NK-92 (cell line): ENCODE data around the gene TFF2.

Source experiments
- DNase-seq: peaks from one replicate; lab custom pipeline; 2025; ENCODE audit not compliant: unreplicated experiment; lab: John Stamatoyannopoulos, UW

Gene TFF2

DNA sequence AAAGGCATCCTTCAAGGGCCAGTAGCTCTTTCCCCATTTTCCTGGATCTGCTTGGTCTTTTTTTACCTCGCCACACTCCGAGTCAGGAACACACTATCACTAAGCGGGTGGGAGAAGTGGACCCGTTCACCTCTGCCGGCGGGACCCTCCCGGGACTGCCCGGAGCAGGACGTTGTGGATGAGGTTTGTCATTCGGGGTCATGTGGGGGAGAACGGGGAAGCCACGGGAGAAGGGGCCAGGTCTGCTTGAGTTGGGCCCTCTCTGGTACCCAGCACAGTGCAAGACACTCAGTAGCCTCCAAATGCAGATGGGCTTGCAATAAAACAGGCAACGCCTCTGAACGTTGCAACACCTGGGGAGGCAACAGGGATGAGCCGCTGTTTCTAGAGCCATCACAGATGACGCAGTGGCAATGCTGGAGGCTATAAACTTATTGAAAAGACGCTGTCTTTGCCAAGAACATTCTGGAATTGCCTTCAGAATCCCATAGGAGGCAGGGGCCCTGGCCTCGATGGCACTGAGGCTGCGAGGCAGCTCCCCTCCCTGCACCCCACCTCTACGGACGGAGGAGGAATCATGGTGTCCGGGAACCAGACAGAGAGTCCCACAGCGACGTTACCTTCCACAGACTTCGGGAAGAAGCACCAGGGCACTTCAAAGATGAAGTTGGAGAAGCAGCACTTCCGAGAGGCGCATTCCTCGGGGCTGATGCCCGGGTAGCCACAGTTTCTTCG is 3.8 kb downstream of the TFF2 start:
- DNase-seq = no peak

DNA sequence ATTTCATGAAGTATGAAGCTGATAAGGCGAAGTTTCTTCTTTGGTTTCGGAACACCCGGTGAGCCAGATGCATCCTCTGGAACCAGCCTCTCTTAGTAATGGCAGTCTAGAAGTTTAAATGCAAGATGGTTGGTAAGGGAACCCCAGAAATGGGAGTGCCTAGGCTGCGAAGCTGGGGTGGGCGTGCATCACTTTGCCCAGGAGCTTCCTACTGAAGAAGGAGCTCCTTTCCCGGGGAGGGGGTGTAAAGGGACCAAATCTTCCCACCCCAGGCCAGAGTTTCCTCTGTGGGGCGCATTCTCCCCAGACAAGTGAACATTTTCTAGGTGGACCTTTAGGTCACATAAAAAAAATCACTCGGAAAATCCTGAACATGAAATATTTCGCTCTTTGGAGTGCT is 4.4 kb downstream of the TFF2 start:
- DNase-seq = no peak

DNA sequence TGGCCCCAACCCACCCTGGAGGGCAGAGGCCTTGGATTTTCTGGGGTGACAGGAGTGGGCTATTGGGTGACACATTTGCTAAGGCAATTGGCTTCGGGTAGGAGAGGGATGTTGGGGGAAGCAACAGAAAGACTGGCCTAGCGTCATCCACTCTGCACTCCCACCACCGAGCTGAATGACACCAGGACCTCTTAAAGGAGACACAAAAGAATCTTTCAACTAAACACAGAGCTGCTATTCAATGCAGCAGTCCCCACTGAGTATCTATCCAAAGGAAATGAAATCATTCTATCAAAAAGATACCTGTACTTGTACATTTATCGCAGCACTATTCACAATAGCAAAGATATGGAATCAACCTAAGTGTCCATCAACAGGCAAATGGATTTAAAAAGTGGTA is 6.2 kb downstream of the TFF2 start:
- DNase-seq = no peak

DNA sequence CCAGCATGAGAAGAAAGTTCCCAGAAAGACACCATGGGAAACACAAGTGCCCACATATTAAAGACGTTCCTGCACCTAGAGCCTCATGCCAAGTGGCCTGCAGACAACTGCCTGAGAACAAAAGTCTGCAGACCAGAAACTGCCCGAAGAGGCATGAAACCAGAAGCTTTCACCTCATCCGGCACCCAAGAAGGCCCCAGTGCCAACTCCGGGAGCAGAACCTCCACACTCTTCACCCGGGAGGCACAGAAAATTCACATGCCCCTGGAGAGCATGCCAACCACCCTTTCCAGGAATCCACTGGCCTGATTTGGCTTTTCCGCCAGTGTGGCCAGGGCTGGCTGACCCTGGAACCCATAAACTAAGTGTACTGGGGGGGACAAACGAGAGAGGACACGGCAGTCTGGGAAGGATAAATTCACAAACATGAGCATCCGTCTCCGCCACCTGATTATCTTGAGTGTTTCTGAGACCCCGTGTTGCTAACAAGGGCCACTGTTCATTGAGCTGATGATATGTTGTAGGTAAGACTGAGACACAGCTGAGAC is 6.8 kb downstream of the TFF2 start:
- DNase-seq = no peak

DNA sequence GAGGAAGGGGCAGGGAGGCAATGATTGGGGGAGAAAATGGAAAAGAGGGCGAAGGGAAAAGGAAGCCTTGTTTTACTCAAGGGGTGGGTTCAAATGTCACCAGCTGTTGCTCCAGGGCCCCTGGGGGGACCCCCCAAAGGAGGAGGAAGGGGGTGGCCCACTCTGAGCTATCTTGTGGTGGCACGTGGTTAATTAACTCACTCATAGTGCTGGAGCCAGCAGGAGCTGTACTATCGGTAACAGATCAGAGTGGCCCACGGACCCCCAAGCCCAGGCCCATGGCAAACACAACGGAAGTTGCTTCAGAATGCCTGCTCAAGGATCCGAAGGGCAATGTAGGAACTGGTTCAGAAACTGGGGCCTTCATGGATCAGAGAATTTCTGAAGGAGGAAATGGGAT is 7.2 kb downstream of the TFF2 start:
- no peak for DNase-seq

DNA sequence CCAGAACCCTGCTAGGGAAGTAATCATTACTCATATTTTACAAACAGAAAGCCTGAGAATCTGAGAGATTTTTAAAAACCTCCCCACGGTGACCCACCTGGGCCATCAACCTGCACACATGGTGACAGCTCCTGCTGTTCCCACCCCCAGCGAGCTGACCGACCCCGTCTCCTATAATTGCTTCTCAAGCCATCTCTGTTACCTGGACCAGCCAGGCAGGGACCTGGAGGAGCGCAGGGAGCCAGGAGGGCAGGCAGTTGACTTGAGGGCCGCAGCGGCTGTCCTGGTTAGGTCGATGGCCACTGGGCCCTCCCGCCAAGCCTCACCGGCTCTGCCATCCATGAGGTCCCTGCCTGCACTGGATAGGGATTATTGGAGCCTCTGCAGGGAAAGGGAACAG is 7.7 kb downstream of the TFF2 start:
- no peak for DNase-seq

DNA sequence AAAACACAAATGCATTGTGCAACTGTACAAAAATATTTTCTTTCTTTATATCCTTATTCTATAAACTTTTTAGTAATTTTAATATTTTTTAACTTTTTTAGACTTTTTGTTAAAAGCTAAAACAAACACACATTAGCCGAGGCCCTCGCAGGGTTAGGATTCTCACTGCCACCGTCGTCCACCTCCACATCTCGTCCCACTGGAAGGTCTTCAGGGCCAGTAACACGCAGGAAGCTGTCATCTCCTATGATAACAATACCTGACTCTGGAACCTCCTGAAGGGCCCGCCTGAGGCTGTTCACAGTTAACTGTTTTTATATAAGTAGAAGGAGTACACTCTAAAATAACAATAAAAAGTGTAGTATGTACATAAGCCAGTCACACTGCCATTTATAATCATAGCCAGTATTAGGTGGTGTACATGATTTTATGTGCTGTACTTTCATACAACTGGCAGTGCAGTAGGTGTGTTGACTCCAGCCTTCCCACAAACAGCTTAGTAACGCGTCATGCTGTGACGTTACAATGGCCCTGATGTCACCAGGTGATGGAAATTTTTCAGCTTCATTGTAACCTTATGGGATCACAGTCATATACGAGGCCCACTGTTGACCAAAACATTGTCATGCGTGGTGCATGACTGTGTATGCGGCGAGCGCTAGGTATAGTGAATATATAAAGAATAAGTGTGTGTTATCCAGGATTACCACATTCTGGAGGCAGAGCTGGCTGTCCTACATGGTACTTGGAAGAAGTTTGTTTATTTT is 8.8 kb downstream of the TFF2 start:
- DNase-seq = no peak

DNA sequence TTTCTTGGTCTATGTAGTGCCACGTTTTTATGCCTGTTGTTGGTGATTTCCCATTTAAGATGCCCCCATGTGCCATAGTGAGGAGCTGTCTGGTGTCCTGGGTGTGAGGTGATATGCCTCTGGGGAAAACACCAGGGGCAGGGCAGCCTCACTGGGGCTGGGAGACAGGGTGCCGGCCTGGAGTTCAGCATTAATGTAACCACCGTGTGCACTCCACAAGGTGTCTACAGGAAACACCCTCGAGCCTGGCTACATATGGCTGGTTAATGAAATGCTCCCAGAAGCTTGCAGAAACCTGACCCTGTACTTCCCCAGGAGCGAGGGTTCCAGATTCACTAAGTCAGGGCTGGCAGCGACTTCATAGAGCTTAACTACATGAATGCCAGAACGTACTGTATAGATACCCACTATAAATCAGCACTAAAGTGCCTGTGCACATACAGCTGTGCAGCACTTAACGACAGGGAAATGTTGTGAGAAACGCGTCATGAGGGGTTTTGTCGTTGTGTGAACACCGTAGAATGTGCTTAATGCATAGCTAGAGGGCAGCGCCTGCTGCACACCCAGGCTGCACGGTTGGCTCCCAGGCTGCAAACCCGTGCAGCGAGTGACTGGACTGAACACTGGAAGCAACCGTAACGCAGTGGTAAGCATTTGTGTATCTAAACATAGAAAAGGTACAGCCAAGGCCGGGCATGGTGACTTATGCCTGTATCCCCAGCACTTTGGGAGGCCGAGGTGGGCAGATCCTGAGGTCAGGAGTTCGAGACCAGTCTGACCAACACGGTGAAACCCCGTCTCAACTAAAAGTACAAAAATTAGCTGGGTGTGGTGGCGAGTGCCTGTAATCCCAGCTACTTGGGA is 10.4 kb downstream of the TFF2 start:
- DNase-seq = no peak

DNA sequence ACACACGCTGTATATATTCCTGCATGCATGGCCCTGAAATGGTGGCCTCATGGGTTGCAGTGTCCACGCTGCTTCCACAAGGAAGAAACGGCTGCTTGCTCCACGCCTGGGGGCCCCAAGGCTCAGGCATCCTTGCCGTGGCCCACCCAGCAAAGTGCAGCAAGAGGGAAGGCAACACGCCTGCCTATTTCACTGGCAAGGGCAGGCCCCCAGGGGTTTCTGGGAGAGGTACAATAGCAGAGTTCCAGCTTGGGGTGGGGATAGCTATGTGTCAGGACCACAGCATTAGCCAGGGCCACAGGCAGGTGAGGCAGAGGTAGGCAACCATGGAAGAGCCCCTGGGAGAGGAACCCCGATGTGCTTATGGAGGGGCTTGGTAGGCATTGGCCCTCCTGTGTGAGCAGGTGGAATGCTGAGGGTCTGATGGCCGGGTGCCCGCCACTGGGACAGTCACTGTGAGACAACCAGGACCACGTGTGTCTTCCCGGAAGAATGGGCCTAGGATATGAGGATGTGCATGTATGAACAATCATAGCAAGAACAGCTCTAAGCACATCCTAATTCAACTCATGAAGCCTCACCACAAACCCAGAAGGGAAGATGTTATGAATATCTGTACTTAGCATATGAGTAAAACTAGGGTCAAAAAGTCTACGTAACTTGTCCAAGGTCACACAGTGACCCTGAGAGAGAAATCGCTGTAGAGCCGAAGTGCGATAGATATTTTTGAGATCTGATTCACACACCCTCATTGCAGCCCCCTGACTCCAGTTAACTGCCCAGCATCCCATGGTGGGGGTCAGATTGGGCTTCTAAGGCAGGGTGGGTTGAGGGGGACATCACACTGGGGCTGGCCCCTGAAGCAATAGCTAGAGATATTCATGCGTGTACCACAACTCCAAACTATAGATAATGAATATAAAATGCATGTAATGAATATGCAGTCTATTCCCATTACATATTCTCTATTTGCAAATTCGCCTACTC is 11.8 kb downstream of the TFF2 start:
- DNase-seq = no peak

DNA sequence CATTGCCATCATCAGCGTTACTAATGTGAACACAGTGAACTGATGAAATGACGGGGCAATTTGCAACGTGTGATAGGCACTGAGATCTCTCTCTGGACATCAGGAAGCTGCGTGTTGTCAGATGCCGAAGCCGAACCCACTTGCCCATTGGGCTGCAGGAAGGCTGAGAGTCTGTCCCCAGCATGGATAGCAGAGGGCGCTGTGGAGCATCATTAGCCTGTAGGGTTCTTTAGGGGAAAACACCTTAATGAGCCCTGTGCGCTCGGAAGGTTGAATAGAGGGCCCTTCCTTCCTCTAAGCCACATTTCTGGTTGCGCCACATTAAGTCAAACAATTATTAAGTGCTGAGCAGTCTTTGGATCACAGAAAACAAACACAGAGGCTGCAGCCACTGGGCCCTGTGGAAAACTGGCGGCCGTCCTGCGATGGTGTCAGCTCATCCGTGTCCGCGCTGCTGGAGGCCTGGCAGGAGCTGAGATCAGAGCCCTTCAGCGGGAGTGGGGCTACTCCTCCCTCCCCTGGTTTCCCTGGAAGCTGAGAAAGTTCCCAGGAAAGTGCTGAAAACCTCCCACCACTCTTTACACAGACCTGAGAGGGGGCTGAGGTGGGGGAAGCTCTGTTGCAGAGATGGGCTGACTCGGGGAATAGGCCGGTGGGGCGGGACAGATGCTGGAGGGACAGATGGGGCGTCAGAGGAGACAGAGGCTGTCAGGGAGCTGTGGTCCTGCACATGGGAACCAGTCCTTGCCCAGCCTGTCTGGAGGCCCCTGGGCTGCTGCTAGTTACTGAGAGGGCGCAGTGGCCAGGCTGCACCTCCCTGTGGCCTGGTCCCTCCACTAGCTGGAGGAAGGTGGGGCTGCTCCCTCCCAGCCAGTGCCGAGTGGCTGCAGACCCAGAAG is 12.7 kb downstream of the TFF2 start:
- DNase-seq = no peak

DNA sequence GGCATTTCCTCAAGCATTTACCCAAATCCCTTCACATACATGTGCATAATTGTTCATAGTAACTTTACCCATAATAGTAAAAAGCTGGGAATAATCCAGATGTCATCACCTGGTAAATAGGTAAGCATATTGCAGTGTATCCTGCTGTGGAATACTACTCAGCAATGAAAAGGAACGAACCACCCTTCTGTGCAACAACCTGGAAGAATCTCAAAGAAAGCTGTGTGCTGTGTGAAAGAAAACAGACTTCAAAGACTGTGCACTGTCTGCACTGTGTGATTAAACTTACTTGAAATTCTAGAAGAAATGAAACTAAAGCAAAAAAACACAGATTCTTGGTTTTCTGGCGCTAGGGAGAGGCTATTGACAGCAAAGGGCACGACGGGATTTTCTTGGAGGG is 13.5 kb downstream of the TFF2 start:
- no peak for DNase-seq

DNA sequence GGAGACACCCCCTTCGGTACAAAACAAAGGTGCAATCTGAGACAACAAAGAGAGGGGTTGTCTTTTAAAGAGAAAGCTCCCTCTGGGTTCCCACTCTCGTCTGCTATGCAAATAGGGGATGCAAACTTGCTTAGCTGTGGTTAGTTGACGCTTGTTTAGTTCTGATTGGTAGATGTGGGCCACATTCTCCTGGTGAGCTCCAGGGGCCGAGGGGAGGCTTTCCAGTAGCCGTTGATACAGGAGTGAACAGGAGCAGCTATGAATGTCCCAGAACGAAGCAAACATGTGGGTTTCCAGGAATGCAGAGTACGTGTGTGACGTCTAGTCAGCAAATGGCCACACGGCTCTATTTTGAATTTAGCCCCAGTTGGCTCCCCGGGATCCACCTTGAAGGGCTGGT is 14.7 kb downstream of the TFF2 start:
- no peak for DNase-seq

DNA sequence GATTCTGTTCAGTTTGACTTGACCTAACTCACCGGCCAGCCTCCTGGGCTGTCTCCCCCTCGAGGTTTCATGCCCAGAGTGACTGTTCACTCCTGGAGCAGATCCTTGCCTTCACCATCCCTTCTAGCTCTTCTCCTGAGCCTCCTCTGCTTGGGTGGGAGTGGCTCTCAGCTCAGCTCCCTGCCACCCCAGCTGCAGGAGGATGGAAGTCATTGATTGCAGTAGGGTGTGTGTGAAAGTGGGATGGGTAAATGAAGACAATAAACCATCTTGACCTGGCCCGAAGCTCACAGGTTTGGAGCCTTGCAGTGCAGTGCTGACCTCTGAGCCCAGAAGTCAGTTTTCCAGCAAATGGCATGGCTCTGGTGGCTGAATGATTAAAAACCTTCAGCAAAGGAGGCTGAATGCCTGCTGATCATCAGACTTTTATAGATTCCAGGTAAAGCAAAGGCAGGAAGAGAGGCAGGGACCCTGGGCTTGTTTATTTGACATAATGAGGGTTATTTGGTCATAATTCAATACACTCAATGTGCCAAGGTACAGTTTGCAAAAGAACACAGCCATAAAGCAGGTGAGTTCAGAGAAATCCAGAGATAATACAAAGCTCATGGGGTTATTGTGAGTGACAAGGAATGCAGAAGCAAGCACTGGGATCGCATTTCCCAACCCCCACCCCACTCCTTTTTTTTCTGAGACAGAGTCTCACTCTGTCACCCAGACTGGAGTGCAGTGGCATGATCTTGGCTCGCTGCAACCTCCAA is 18.1 kb downstream of the TFF2 start:
- no peak for DNase-seq

DNA sequence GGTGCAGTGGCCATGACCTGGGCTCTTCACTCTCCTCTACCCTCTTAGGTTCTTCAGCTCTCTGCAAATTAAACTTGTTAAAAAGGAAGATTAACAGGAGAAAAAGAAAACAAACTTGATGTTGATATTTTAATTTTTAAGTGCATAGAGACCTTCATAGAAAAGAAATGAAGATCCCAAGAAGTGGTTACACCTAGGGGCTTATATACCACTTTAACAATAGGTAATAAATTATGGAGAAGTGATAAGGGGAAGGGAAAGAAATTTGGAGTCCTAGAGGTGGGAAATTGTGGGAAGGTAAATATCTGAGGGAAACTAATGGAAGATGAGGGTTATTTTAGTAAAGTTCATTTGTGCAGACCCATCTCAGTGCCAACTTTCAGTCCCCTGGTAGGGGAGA is 19.1 kb downstream of the TFF2 start:
- no peak for DNase-seq

DNA sequence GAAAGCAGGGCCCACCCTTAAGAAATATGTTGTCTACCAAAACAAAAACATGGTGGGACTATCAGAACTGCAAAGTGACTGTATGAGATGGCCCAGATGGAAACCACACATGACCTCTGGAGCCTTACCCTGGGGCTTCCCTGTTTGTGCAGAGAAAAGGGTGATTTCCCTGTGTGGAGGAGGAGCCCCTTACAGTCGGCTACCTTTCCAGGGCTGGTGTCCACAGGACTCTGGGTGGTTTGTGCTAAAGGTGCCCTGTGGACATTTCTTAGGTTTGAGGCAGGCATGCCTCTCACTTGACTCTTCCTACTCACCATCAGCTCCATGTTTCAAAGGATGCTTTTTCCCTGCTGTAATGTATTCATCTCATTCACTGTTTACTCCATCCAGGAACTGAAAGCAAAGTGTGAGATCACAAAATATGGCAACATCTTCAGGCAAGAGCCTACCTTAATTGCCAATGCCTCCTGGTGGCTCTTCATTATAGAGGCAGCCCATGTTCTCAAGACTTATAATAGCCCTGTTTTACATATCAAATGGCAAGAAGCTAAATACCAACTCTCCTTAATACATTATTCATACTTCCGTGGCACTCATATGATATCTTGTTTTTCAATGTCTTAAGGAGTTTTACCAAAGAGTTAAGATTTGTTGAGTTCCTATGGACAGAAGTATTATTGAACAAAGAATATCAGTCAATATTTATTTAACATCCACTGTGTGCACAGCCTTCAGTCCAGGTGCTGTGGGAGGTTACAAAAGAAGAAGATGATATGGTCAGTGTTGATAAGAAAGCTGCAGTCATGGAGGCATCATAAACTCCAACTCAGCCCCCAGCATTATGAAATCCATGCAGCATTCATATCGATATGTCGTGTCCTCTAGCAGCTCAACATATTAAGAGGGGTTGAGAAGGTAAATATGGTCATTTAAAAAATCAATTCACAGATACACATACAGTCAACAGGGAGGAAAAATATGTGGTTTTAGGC is 20.1 kb downstream of the TFF2 start:
- DNase-seq = no peak

DNA sequence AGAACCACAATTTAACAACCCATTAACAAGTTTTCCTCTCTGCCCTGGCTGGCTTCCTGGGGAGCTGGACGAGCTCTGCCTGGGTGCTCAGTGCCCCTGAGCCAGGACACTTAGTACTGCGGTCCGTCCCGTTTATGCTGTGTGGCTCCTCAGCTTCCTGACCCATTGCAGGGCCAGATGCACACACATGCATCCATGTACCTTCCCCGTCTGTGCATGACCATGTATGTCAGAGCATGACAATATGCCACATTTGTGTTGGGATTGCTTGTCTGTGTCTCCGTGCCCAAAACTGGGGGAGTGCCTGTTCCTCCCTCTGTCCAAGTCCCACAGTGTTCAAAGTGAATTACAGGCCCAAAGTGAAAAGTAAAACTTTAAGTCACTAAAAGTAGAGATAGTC is 25.9 kb downstream of the TFF2 start:
- no peak for DNase-seq

DNA sequence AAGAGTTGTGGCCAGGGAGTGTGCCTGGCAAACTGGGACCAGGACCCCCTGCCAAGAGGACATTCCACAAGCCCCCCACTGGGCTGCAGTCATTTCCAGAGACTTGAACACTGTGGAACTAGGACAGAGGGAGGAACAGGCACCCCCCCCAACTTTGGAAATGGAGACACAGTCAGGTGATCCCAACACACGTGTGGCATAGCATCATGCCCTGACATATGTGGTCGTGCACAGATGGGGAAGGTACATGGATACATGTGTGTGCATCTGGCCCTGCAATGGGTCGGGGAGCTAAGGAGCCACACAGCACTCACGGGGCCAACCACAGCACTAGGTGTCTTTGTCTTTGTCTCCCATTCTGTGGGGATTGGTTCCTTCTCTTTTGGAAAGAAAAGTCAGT is 28.9 kb downstream of the TFF2 start:
- no peak for DNase-seq
